IMR-90 (cell line): ENCODE data around the gene TIGAR. TPM values are rescaled to one million over a fixed set of nuclear protein-coding genes. Genes with fewer than 3 reads are reported as not detected.

Source experiments
- ATAC-seq: fragments of 200-7000 bp; cut with Tn5 transposase; 2 replicates; pipeline ENCODE4 v1.9.1; 2020; ENCODE audit warnings: low read depth, mild to moderate bottlenecking, moderate library complexity
- BruUV-seq: library from RNA; stranded (reverse); fragments of 400-500 nt; replicated peaks from 2 replicates; lab custom pipeline; 2021; lab: Mats Ljungman, UMichigan
- CTCF ChIA-PET: fragments of 300-600 bp; formaldehyde crosslinking; extraction: SDS; loops from one replicate; lab custom pipeline; 2021; ENCODE audit warnings: antibody characterized with exemption; lab: Yijun Ruan, JAX
- POLR2A ChIA-PET: fragments of 300-600 bp; sonication (Branson Sonifier 250); formaldehyde crosslinking; loops from one replicate; lab custom pipeline; 2022; ENCODE audit warnings: antibody characterized with exemption; ENCODE audit not compliant: unreplicated experiment; lab: Charles Lee
- DNase-seq: peaks from one replicate; pipeline ENCODE4 v3.0.0; 2013
- H2AFZ ChIP-seq: replicated peaks from 2 replicates; pipeline ENCODE3; 2013; ENCODE audit warnings: low read length, mild to moderate bottlenecking; ENCODE audit not compliant: poor library complexity
- H2AK5ac ChIP-seq: 2 replicates; pipeline ENCODE4 v1.6.1; 2013; ENCODE audit warnings: low read depth, low read length, inconsistent platforms
- H2AK9ac ChIP-seq: replicated peaks from 2 replicates; pipeline ENCODE3; 2013; ENCODE audit warnings: mild to moderate bottlenecking, low read depth, low read length, moderate library complexity; ENCODE audit not compliant: poor library complexity
- H2BK120ac ChIP-seq: 2 replicates; pipeline ENCODE4 v1.6.1; 2013; ENCODE audit warnings: low read depth, low read length, inconsistent platforms
- H2BK15ac ChIP-seq: 3 replicates; pipeline ENCODE4 v1.6.1; 2013; ENCODE audit warnings: low read depth, low read length, inconsistent platforms
- H2BK20ac ChIP-seq: 2 replicates; pipeline ENCODE4 v1.6.1; 2013; ENCODE audit warnings: low read depth, mild to moderate bottlenecking, inconsistent platforms, low read length, moderate library complexity
- H2BK5ac ChIP-seq: 2 replicates; pipeline ENCODE4 v1.6.1; 2013; ENCODE audit warnings: mild to moderate bottlenecking, low read depth, low read length, inconsistent platforms; ENCODE audit not compliant: poor library complexity, severe bottlenecking
- H3K14ac ChIP-seq: replicated peaks from 2 replicates; pipeline ENCODE4 v1.6.1; 2013; ENCODE audit warnings: low read depth, low read length, inconsistent platforms
- H3K18ac ChIP-seq: 2 replicates; pipeline ENCODE4 v1.6.1; 2013; ENCODE audit warnings: low read depth, low read length, control low read depth
- H3K23ac ChIP-seq: 2 replicates; pipeline ENCODE4 v1.6.1; 2013; ENCODE audit warnings: low read depth, low read length, inconsistent platforms
- H3K27ac ChIP-seq: 2 replicates; pipeline ENCODE4 v1.5.1; 2013; ENCODE audit warnings: mild to moderate bottlenecking, control low read depth, low read length; ENCODE audit not compliant: insufficient read depth
- H3K27me3 ChIP-seq: 2 replicates; pipeline ENCODE4 v1.6.1; 2013; ENCODE audit warnings: low read length; ENCODE audit not compliant: control insufficient read depth, insufficient read depth
- H3K36me3 ChIP-seq: 2 replicates; pipeline ENCODE4 v1.6.1; 2013; ENCODE audit warnings: low read length, mixed read lengths; ENCODE audit not compliant: control insufficient read depth, insufficient read depth
- H3K4ac ChIP-seq: 2 replicates; pipeline ENCODE4 v1.6.1; 2013; ENCODE audit warnings: low read depth, low read length, inconsistent platforms
- H3K4me1 ChIP-seq: 2 replicates; pipeline ENCODE4 v1.6.1; 2013; ENCODE audit warnings: low read length, mixed read lengths; ENCODE audit not compliant: control insufficient read depth, insufficient read depth
- H3K4me2 ChIP-seq: 2 replicates; pipeline ENCODE4 v1.6.1; 2013; ENCODE audit warnings: low read depth, mild to moderate bottlenecking, control low read depth, low read length, moderate library complexity
- H3K4me3 ChIP-seq: 2 replicates; pipeline ENCODE4 v1.5.1; 2013; ENCODE audit warnings: low read depth, mild to moderate bottlenecking, control low read depth, low read length, moderate library complexity; ENCODE audit not compliant: insufficient read depth
- H3K56ac ChIP-seq: 2 replicates; pipeline ENCODE4 v1.6.1; 2013; ENCODE audit warnings: low read length, inconsistent platforms; ENCODE audit not compliant: insufficient read depth; ENCODE audit errors: extremely low read depth
- H3K79me1 ChIP-seq, 2 experiments: 2 replicates each; pipeline ENCODE4 v1.6.1; 2013; ENCODE audit warnings: low read length in 2 of 2, inconsistent platforms in 1 of 2, low read depth in 1 of 2
- H3K9ac ChIP-seq: 2 replicates; pipeline ENCODE4 v1.6.1; 2013; ENCODE audit warnings: low read depth, low read length, control low read depth
- H3K9me1 ChIP-seq: 2 replicates; pipeline ENCODE4 v1.6.1; 2013; ENCODE audit warnings: low read length, inconsistent platforms; ENCODE audit not compliant: insufficient read depth
- H3K9me3 ChIP-seq: 2 replicates; pipeline ENCODE4 v1.6.1; 2013; ENCODE audit warnings: low read length; ENCODE audit not compliant: control insufficient read depth, insufficient read depth
- H4K20me1 ChIP-seq: 2 replicates; pipeline ENCODE4 v1.6.1; 2013; ENCODE audit warnings: low read length, inconsistent platforms; ENCODE audit not compliant: insufficient read depth
- H4K5ac ChIP-seq: 2 replicates; pipeline ENCODE4 v1.6.1; 2013; ENCODE audit warnings: mild to moderate bottlenecking, low read depth, low read length, control low read depth
- H4K8ac ChIP-seq, 2 experiments: 2 replicates each; pipeline ENCODE4 v1.6.1; 2013; ENCODE audit warnings: low read depth in 2 of 2, low read length in 2 of 2, control low read depth in 1 of 2, inconsistent platforms in 1 of 2
- H4K91ac ChIP-seq: 2 replicates; pipeline ENCODE4 v1.6.1; 2013; ENCODE audit warnings: low read depth, low read length, inconsistent platforms; ENCODE audit not compliant: insufficient read depth
- BHLHE40 ChIP-seq: fragments of 150-350 bp; IDR thresholded peaks from 2 replicates; pipeline ENCODE4 v1.6.1; 2016; ENCODE audit warnings: mild to moderate bottlenecking, low read depth, low read length
- CEBPB ChIP-seq: IDR thresholded peaks from 2 replicates; pipeline ENCODE4 v1.6.1; 2012; ENCODE audit warnings: low read depth, low read length, improper control_type of control experiment
- CHD1 ChIP-seq: IDR thresholded peaks from 2 replicates; pipeline ENCODE4 v1.6.1; 2012; ENCODE audit warnings: low read depth, low read length, improper control_type of control experiment
- CTCF ChIP-seq: conservative IDR thresholded peaks from 2 replicates; pipeline ENCODE4 v1.5.1; 2012; ENCODE audit warnings: mild to moderate bottlenecking, low read depth, low read length, improper control_type of control experiment
- FOS ChIP-seq: fragments of 150-350 bp; IDR thresholded peaks from 2 replicates; pipeline ENCODE4 v1.6.1; 2016; ENCODE audit warnings: low read depth, low read length
- MAZ ChIP-seq: IDR thresholded peaks from 2 replicates; pipeline ENCODE4 v1.6.1; 2012; ENCODE audit warnings: low read depth, mild to moderate bottlenecking, low read length, improper control_type of control experiment, moderate library complexity, borderline replicate concordance
- MXI1 ChIP-seq: IDR thresholded peaks from 2 replicates; pipeline ENCODE4 v1.6.1; 2012; ENCODE audit warnings: low read depth, mild to moderate bottlenecking, low read length, moderate library complexity, borderline replicate concordance
- NFE2L2 ChIP-seq: fragments of 150-350 bp; IDR thresholded peaks from 2 replicates; pipeline ENCODE4 v1.6.1; 2016; ENCODE audit warnings: low read depth, mild to moderate bottlenecking, low read length
- POLR2A ChIP-seq: IDR thresholded peaks from 2 replicates; pipeline ENCODE4 v1.6.1; 2012; ENCODE audit warnings: mild to moderate bottlenecking, low read depth, low read length
- RAD21 ChIP-seq: IDR thresholded peaks from 2 replicates; pipeline ENCODE4 v1.6.1; 2012; ENCODE audit warnings: low read length, improper control_type of control experiment
- RCOR1 ChIP-seq: IDR thresholded peaks from 2 replicates; pipeline ENCODE4 v1.6.1; 2012; ENCODE audit warnings: mild to moderate bottlenecking, low read length, improper control_type of control experiment; ENCODE audit not compliant: insufficient replicate concordance
- SMC3 ChIP-seq: fragments of 150-350 bp; IDR thresholded peaks from 2 replicates; pipeline ENCODE4 v1.6.1; 2016; ENCODE audit warnings: low read depth, mild to moderate bottlenecking, antibody characterized with exemption, low read length, moderate library complexity
- USF2 ChIP-seq: fragments of 150-350 bp; IDR thresholded peaks from 2 replicates; pipeline ENCODE4 v1.6.1; 2017; ENCODE audit warnings: mild to moderate bottlenecking, antibody characterized with exemption, low read length, low read depth
- WGBS, 2 experiments: methylation state at CpG; one replicate each; pipeline versions ENCODE4 v1.1.5 to v1.1.7; 2013; ENCODE audit warnings: missing lambda C conversion rate in 2 of 2; ENCODE audit not compliant: insufficient read length in 1 of 2; ENCODE audit errors: extremely low coverage in 2 of 2; 5-methylcytosine and 5-hydroxymethylcytosine counted together
- dilution Hi-C: fragments of 300-500 bp; cut with HindIII; formaldehyde crosslinking; loops from one replicate; pipeline ENCODE4 v1.14.3; 2018; ENCODE audit warnings: low sequenced_read_pairs; ENCODE audit not compliant: unreplicated experiment
- in situ Hi-C: fragments of 300-500 bp; cut with MboI; formaldehyde crosslinking; loops from 3 replicates; pipeline ENCODE4 v1.14.3; 2019; ENCODE audit warnings: low sequenced_read_pairs, inconsistent platforms, mixed read lengths
- intact Hi-C: fragments of 100-400 bp; cut with micrococcal nuclease; formaldehyde crosslinking; loops from 2 replicates; pipeline ENCODE4 v1.10.0; 2022
- polyA plus RNA-seq, 3 experiments: library from polyadenylated mRNA; depleted of rRNA; stranded (reverse); fragments of >200 nt; gene quantifications; 2 replicates each; pipeline ENCODE4 v1.2.3, GENCODE V29; 2012; ENCODE audit warnings: low replicate concordance in 1 of 3
- total RNA-seq: library from RNA; depleted of rRNA; stranded (reverse); fragments of >200 nt; gene quantifications from 2 replicates; pipeline ENCODE4 v1.2.3, GENCODE V29; 2012

The TIGAR gene
- total and polyA plus RNA-seq, 2 of the 4 experiments (the other 2 are of a cell fraction), result 7.3 to 13.7 TPM

- H4K20me1 ChIP-seq, result no peaks in the 10 kb centered on the region
- H3K14ac ChIP-seq, result no peak overlapping the region
- no peak overlapping the region for H4K91ac ChIP-seq
- dilution Hi-C loops (no loop called here), intact Hi-C loops (no loop called here), in situ Hi-C loops (loop anchor here (5.0 kb wide), 1 partner anchor 296 kb away; no protein-coding TSS in a partner anchor)
- H3K4me3 ChIP-seq, result no peak overlapping the region
- H3K23ac ChIP-seq, result no peak overlapping the region
- H3K4me1 ChIP-seq, result no peaks in the 10 kb centered on the region
- no TSS peak for BruUV-seq
- no peak overlapping the region for H4K8ac ChIP-seq
- H3K9ac ChIP-seq, result no peak overlapping the region
- H3K36me3 ChIP-seq, result no peaks in the 10 kb centered on the region
- no peak overlapping the region for H2BK15ac ChIP-seq
- no peak overlapping the region for H3K27ac ChIP-seq
- no peak overlapping the region for H3K4ac ChIP-seq
- POLR2A ChIA-PET, result no interaction called here
- ATAC-seq (no peak), DNase-seq (no peak)
- CTCF ChIA-PET, result interaction anchor here (0.6 kb wide), 1 partner anchor 12 kb away, joined by 3 read pairs; no protein-coding TSS in a partner anchor
- no peak overlapping the region for H4K5ac ChIP-seq
- no peak overlapping the region for H2BK120ac ChIP-seq
- no peak overlapping the region for H2AK9ac ChIP-seq
- H3K9me3 ChIP-seq, result no peaks in the 10 kb centered on the region
- H3K18ac ChIP-seq, result no peak overlapping the region
- H2BK20ac ChIP-seq, result no peak overlapping the region
- no peak overlapping the region for H2AK5ac ChIP-seq
- H3K79me1 ChIP-seq, result no peaks in the 10 kb centered on the region
- TF ChIP-seq CTCF, result no peak
- TF ChIP-seq MXI1, result no peak
- no peak for TF ChIP-seq CHD1
- no peak for TF ChIP-seq SMC3
- TF ChIP-seq CEBPB, result no peak
- TF ChIP-seq RCOR1, result no peak
- TF ChIP-seq BHLHE40, result no peak
- TF ChIP-seq POLR2A, result no peak
- TF ChIP-seq FOS, result no peak
- no peak for TF ChIP-seq USF2
- no peak for TF ChIP-seq NFE2L2
- no peak for TF ChIP-seq MAZ
- no peak for TF ChIP-seq RAD21
- H2AFZ ChIP-seq, result no peak overlapping the region
- no peak overlapping the region for H2BK5ac ChIP-seq
- H3K27me3 ChIP-seq, result no peaks in the 10 kb centered on the region; the same call in 1 of the 2 replicates
- 70% methylated on average over 2 of the region's 20 CpGs; no CpG with 5 or more reads in 1 of the 2 experiments for WGBS, 2 experiments
- no peak overlapping the region for H3K56ac ChIP-seq
- no peak overlapping the region for H3K4me2 ChIP-seq
- H3K9me1 ChIP-seq, result no peaks in the 10 kb centered on the region
Observed at GRCh38 chr12:4288296-4289131, 32.5 kb upstream of the TIGAR start.
